Keratinocyte (primary cell): ENCODE measurements around the gene FAM3C. TPM values are rescaled to one million over a fixed set of nuclear protein-coding genes. Genes with fewer than 3 reads are reported as not detected.
"Not testable (repeated sequence)": the region's sequence is repeated elsewhere in the genome, so short reads cannot be mapped to it uniquely, and the experiment has no call there.

Experiments
- DNase-seq: peaks from one replicate; pipeline ENCODE4 v3.0.0-alpha.2; 2011; ENCODE audit warnings: low read depth, missing footprints, low spot score
- FAIRE-seq: peaks from 2 replicates; lab custom pipeline; 2011; peaks lifted over from hg19 to GRCh38; lab: Jason Lieb, UNC
- H2AFZ ChIP-seq: 2 replicates; pipeline ENCODE4 v1.6.0; 2012; ENCODE audit warnings: low read length, control low read depth, inconsistent platforms; ENCODE audit not compliant: control insufficient read depth
- H3K27ac ChIP-seq: 2 replicates; pipeline ENCODE4 v1.5.1; 2011; ENCODE audit warnings: low read length; ENCODE audit not compliant: control insufficient read depth, insufficient read depth
- H3K27me3 ChIP-seq: 3 replicates; pipeline ENCODE4 v1.6.0; 2011; ENCODE audit warnings: low read length; ENCODE audit not compliant: control insufficient read depth, insufficient read depth; ENCODE audit errors: extremely low read depth
- H3K36me3 ChIP-seq, 2 experiments: 2 replicates in 1 of 2; 3 replicates in 1 of 2; pipeline ENCODE4 v1.5.1; 2011; ENCODE audit warnings: low read length in 2 of 2, mild to moderate bottlenecking in 1 of 2; ENCODE audit not compliant: control insufficient read depth in 2 of 2, insufficient read depth in 2 of 2; ENCODE audit errors: extremely low read depth in 1 of 2
- H3K4me1 ChIP-seq: 3 replicates; pipeline ENCODE4 v1.5.1; 2011; ENCODE audit warnings: low read length; ENCODE audit not compliant: control insufficient read depth, insufficient read depth; ENCODE audit errors: extremely low read depth
- H3K4me2 ChIP-seq: 3 replicates; pipeline ENCODE4 v1.6.0; 2011; ENCODE audit warnings: low read depth, low read length; ENCODE audit not compliant: control insufficient read depth, insufficient read depth; ENCODE audit errors: extremely low read depth
- H3K4me3 ChIP-seq, 3 experiments: fragments of 200-600 bp in 1 of 3; sonication (generic) in 1 of 3; 2 replicates in 2 of 3; 3 replicates in 1 of 3; pipeline ENCODE4 v1.5.1; 2011 to 2016; ENCODE audit warnings: low read length in 3 of 3, mild to moderate bottlenecking in 3 of 3, control low read depth in 2 of 3, inconsistent platforms in 1 of 3, low read depth in 1 of 3, mixed read lengths in 1 of 3, mixed run types in 1 of 3, moderate library complexity in 1 of 3; ENCODE audit not compliant: control insufficient read depth in 2 of 3, insufficient read depth in 2 of 3; ENCODE audit errors: extremely low read depth in 1 of 3
- H3K79me2 ChIP-seq: 2 replicates; pipeline ENCODE4 v1.6.0; 2012; ENCODE audit warnings: low read length; ENCODE audit not compliant: control insufficient read depth, insufficient read depth
- H3K9ac ChIP-seq: 3 replicates; pipeline ENCODE4 v1.6.0; 2011; ENCODE audit warnings: low read length; ENCODE audit not compliant: control insufficient read depth, insufficient read depth; ENCODE audit errors: extremely low read depth
- H3K9me1 ChIP-seq: 3 replicates; pipeline ENCODE4 v1.6.0; 2011; ENCODE audit warnings: low read length; ENCODE audit not compliant: control insufficient read depth, insufficient read depth; ENCODE audit errors: extremely low read depth
- H3K9me3 ChIP-seq: 2 replicates; pipeline ENCODE4 v1.5.1; 2012; ENCODE audit warnings: low read depth, low read length; ENCODE audit not compliant: control insufficient read depth
- H4K20me1 ChIP-seq: 3 replicates; pipeline ENCODE4 v1.6.0; 2011; ENCODE audit warnings: low read length; ENCODE audit not compliant: control insufficient read depth, insufficient read depth; ENCODE audit errors: extremely low read depth
- EZH2 ChIP-seq: IDR thresholded peaks from one replicate; pipeline ENCODE4 v1.6.1; 2012; ENCODE audit warnings: inconsistent platforms, mild to moderate bottlenecking, low read length, moderate library complexity
- dilution Hi-C: fragments of 300-500 bp; cut with MboI; formaldehyde crosslinking; loops from one replicate; pipeline ENCODE4 v1.7.0; 2020; ENCODE audit warnings: low sequenced_read_pairs; ENCODE audit not compliant: extremely low pct_ligation_motif_present
- polyA plus RNA-seq, 5 experiments: library from polyadenylated mRNA; depleted of rRNA in 3 of 5; stranded (reverse) in 3 of 5; stranded (forward) in 1 of 5; unstranded in 1 of 5; fragments of >200 nt; gene quantifications; 1 replicate in 1 of 5; 2 replicates in 3 of 5; 3 replicates in 1 of 5; pipeline versions ENCODE4 v1.2.1 to v1.2.3, GENCODE V29; 2011 to 2012; ENCODE audit warnings: missing spikeins in 2 of 5, low read depth in 1 of 5, low replicate concordance in 1 of 5
- TF ChIP-seq, protein P1 (sequence below), 3 experiments: IDR thresholded peaks in 1 of 3; conservative IDR thresholded peaks in 1 of 3; optimal IDR thresholded peaks in 1 of 3; 2 replicates in 2 of 3; 3 replicates in 1 of 3; pipeline versions ENCODE3 to v1.5.1; 2011; ENCODE audit warnings: low read length in 3 of 3, mild to moderate bottlenecking in 3 of 3, moderate library complexity in 2 of 3, control low read depth in 1 of 3, inconsistent platforms in 1 of 3; ENCODE audit not compliant: insufficient read depth in 2 of 3; ENCODE audit errors: extremely low read depth in 1 of 3

FAM3C gene
- polyA plus RNA-seq, 1 donor (not counting 4 experiments of a cell fraction or from before 2014, with no cell fraction given): 93.5 TPM

GRCh38 chr7:121436136-121436535 lies 40.0 kb upstream of the FAM3C start:
- H4K20me1 ChIP-seq: no peaks in the 10 kb centered on the region
- no peak overlapping the region for H3K9ac ChIP-seq
- H3K4me3 ChIP-seq: no peak overlapping the region
- H2AFZ ChIP-seq: no peak overlapping the region
- FAIRE-seq: no peak
- H3K36me3 ChIP-seq: no peaks in the 10 kb centered on the region
- no peaks in the 10 kb centered on the region for H3K9me3 ChIP-seq
- H3K9me1 ChIP-seq: no peaks in the 10 kb centered on the region
- DNase-seq: no peak
- H3K27me3 ChIP-seq: no peaks in the 10 kb centered on the region
- H3K27ac ChIP-seq: no peak overlapping the region
- H3K4me2 ChIP-seq: no peak overlapping the region
- H3K4me1 ChIP-seq: peaks cover 15% of the 10 kb centered on the region
- TF ChIP-seq EZH2: no peak
- TF ChIP-seq, protein P1, sequence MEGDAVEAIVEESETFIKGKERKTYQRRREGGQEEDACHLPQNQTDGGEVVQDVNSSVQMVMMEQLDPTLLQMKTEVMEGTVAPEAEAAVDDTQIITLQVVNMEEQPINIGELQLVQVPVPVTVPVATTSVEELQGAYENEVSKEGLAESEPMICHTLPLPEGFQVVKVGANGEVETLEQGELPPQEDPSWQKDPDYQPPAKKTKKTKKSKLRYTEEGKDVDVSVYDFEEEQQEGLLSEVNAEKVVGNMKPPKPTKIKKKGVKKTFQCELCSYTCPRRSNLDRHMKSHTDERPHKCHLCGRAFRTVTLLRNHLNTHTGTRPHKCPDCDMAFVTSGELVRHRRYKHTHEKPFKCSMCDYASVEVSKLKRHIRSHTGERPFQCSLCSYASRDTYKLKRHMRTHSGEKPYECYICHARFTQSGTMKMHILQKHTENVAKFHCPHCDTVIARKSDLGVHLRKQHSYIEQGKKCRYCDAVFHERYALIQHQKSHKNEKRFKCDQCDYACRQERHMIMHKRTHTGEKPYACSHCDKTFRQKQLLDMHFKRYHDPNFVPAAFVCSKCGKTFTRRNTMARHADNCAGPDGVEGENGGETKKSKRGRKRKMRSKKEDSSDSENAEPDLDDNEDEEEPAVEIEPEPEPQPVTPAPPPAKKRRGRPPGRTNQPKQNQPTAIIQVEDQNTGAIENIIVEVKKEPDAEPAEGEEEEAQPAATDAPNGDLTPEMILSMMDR (optimal IDR thresholded peaks at IDR 0.05 in 1 of 3, IDR thresholded peaks at IDR 0.05 in 1 of 3, conservative IDR thresholded peaks at IDR 0.05 in 1 of 3; ENCODE audit: extremely low read depth in 1 of 3, insufficient read depth in 2 of 3, low read length in 3 of 3): no peak
- dilution Hi-C loops: no loop called here
- no peaks in the 10 kb centered on the region for H3K79me2 ChIP-seq

DNA sequence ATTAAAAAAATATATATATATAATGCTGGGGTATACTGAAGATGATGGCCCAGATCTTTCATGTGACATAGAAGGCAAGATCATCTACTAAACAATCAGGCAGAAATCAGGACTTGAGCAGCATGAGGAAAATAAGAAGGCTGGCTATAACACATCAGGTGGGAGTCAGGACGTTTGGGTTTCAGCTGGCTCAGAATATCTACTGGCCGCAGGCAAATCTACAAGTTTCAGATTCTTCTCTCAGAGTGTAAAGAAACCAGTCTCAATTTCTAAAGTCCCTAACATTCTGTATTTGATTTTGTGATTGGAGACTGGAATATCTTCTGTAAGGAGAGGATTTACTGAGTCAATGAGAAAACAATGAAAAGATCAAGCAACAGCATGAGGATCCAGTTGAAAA lies 37.7 kb upstream of the FAM3C start:
- Histone ChIP-seq H3K27ac (no peak overlapping the region), H3K27me3 (no peaks in the 10 kb centered on the region), H3K4me2 (no peak overlapping the region), H3K79me2 (no peaks in the 10 kb centered on the region), H3K9me1 (no peaks in the 10 kb centered on the region), H3K36me3 (no peaks in the 10 kb centered on the region), H3K4me3 (no peak overlapping the region), H2AFZ (no peak overlapping the region), H4K20me1 (no peaks in the 10 kb centered on the region), H3K9ac (no peak overlapping the region), H3K9me3 (no peaks in the 10 kb centered on the region), H3K4me1 (peaks cover 15% of the 10 kb centered on the region)
- dilution Hi-C loops: no loop called here
- DNase-seq (no peak), FAIRE-seq (no peak)
- TF ChIP-seq EZH2: no peak
- TF ChIP-seq, protein P1 (optimal IDR thresholded peaks at IDR 0.05 in 1 of 3, IDR thresholded peaks at IDR 0.05 in 1 of 3, conservative IDR thresholded peaks at IDR 0.05 in 1 of 3; ENCODE audit: extremely low read depth in 1 of 3, insufficient read depth in 2 of 3, low read length in 3 of 3): no peak

DNA sequence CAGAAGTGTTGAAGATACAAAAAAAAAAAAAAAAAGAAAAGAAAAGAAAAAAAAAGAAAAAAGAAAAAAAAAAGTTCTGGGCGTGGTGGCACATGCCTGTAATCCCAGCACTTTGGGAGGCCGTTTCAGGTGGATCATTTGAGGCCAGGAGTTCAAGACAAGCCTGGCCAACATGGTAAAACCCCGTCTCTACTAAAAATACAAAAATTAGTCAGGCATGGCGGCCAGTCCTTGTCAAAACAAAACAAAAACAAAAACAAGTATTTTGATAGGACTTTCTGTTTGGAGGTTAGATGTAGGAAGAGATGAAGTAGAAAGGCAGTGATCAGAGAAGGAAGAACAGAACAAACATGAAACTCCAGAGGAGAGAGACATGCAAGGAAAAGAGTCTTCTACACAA lies 36.4 kb upstream of the FAM3C start:
- FAIRE-seq, DNase-seq, H3K9ac ChIP-seq, H3K79me2 ChIP-seq, H3K27ac ChIP-seq, H2AFZ ChIP-seq, H4K20me1 ChIP-seq, H3K4me1 ChIP-seq, dilution Hi-C loops, H3K27me3 ChIP-seq, H3K4me2 ChIP-seq, H3K4me3 ChIP-seq, H3K36me3 ChIP-seq, H3K9me1 ChIP-seq, H3K9me3 ChIP-seq: not testable (repeated sequence)
